ENCODE results near the gene GNAZ. TPM values are rescaled to one million over a fixed set of nuclear protein-coding genes. Genes with fewer than 3 reads are reported as not detected.

The GNAZ gene
- total and polyA plus RNA-seq, 2 of the 8 experiments (the other 6 are each of a cell fraction or from before 2014, with no cell fraction given) = 6.6 to 9.6 TPM

- TF ChIP-seq CHD7 (IDR thresholded peaks at IDR 0.05; ENCODE audit: insufficient replicate concordance, low read length) = no peak
Observed at GRCh38 chr22:23145878-23146470, 75.7 kb downstream of the GNAZ start (continued).
